ENCODE results near the gene RAB43.
"Not testable (repeated sequence)": the region's sequence is repeated elsewhere in the genome, so short reads cannot be mapped to it uniquely, and the experiment has no call there.

DNA sequence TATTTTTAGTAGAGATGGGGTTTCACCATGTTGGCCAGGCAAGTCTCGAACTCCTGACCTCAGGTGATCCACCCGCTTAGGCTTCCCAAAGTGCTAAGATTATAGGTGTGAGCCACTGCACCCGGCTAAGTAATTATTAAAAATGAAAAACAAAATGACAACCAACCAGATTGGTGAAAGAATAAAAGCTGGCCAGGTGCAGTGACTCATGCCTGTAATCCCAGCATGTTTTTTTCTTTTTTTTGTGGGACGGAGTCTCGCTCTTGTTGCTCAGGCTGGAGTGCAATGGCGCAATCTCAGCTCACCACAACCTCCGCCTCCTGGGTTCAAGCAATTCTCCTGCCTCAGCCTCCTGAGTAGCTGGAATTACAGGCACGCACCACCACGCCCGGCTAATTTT, 14.7 kb upstream of the RAB43 start:
- TF ChIP-seq RAD21 (conservative IDR thresholded peaks at IDR 0.05); TAF1 (IDR thresholded peaks at IDR 0.05; ENCODE audit: low read depth): not testable (repeated sequence)
- TF ChIP-seq, protein P1, sequence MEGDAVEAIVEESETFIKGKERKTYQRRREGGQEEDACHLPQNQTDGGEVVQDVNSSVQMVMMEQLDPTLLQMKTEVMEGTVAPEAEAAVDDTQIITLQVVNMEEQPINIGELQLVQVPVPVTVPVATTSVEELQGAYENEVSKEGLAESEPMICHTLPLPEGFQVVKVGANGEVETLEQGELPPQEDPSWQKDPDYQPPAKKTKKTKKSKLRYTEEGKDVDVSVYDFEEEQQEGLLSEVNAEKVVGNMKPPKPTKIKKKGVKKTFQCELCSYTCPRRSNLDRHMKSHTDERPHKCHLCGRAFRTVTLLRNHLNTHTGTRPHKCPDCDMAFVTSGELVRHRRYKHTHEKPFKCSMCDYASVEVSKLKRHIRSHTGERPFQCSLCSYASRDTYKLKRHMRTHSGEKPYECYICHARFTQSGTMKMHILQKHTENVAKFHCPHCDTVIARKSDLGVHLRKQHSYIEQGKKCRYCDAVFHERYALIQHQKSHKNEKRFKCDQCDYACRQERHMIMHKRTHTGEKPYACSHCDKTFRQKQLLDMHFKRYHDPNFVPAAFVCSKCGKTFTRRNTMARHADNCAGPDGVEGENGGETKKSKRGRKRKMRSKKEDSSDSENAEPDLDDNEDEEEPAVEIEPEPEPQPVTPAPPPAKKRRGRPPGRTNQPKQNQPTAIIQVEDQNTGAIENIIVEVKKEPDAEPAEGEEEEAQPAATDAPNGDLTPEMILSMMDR (IDR thresholded peaks at IDR 0.05; ENCODE audit: poor library complexity, severe bottlenecking) = not testable (repeated sequence)
